ENCODE results near the gene PHF8. TPM values are rescaled to one million over a fixed set of nuclear protein-coding genes. Genes with fewer than 3 reads are reported as not detected.

Gene PHF8
- total RNA-seq, 1 donor: 18.1 TPM

GRCh38 chrX:54063361-54063760 is 19.1 kb upstream of the PHF8 start:
- no peaks in the 10 kb centered on the region for H3K27me3 ChIP-seq (ENCODE audit: insufficient read depth, low read length)
- H3K4me2 ChIP-seq (ENCODE audit: insufficient read depth, low read length): no peak overlapping the region
- no peaks in the 10 kb centered on the region for H3K36me3 ChIP-seq (ENCODE audit: insufficient read depth, low read length)
- H3K79me2 ChIP-seq (ENCODE audit: insufficient read depth, low read length): no peaks in the 10 kb centered on the region
- no peak overlapping the region for H2AFZ ChIP-seq (ENCODE audit: low read length)
- H4K20me1 ChIP-seq (ENCODE audit: insufficient read depth, low read length): no peaks in the 10 kb centered on the region
- H3K27ac ChIP-seq (ENCODE audit: low read depth, low read length): no peak overlapping the region
- TF ChIP-seq CTCF (IDR thresholded peaks at IDR 0.05; ENCODE audit: extremely low read depth, low read depth, low read length): no peak
- H3K9me3 ChIP-seq (ENCODE audit: low read depth, low read length): no peaks in the 10 kb centered on the region
- H3K4me1 ChIP-seq (ENCODE audit: insufficient read depth, low read length): no peaks in the 10 kb centered on the region
- no peak overlapping the region for H3K4me3 ChIP-seq (ENCODE audit: insufficient read depth, low read length)
- DNase-seq (ENCODE audit: insufficient read length, low spot score, missing footprints): no peak

- H4K20me1 ChIP-seq (ENCODE audit: insufficient read depth, low read length): no peaks in the 10 kb centered on the region
Measured at GRCh38 chrX:54049801-54050200, 5.5 kb upstream of the PHF8 start.

GRCh38 chrX:54048412-54048811 is 4.1 kb upstream of the PHF8 start:
- TF ChIP-seq CTCF (IDR thresholded peaks at IDR 0.05; ENCODE audit: extremely low read depth, low read depth, low read length): no peak
- no peak for DNase-seq (ENCODE audit: insufficient read length, low spot score, missing footprints)
- Histone ChIP-seq H3K27me3 (ENCODE audit: insufficient read depth, low read length) (no peaks in the 10 kb centered on the region), H2AFZ (ENCODE audit: low read length) (no peak overlapping the region), H3K4me3 (ENCODE audit: insufficient read depth, low read length) (no peak overlapping the region), H3K36me3 (ENCODE audit: insufficient read depth, low read length) (no peaks in the 10 kb centered on the region), H3K27ac (ENCODE audit: low read depth, low read length) (no peak overlapping the region), H3K4me2 (ENCODE audit: insufficient read depth, low read length) (no peak overlapping the region), H3K9me3 (ENCODE audit: low read depth, low read length) (no peaks in the 10 kb centered on the region), H3K4me1 (ENCODE audit: insufficient read depth, low read length) (peaks cover 3% of the 10 kb centered on the region), H3K79me2 (ENCODE audit: insufficient read depth, low read length) (peaks cover 4% of the 10 kb centered on the region), H4K20me1 (ENCODE audit: insufficient read depth, low read length) (no peaks in the 10 kb centered on the region)

More at GRCh38 chrX:54049801-54050200, 5.5 kb upstream of the PHF8 start:
- H3K36me3 ChIP-seq (ENCODE audit: insufficient read depth, low read length): no peaks in the 10 kb centered on the region
- H3K27me3 ChIP-seq (ENCODE audit: insufficient read depth, low read length): no peaks in the 10 kb centered on the region
- no peak overlapping the region for H3K4me2 ChIP-seq (ENCODE audit: insufficient read depth, low read length)
- no peak for DNase-seq (ENCODE audit: insufficient read length, low spot score, missing footprints)
- peaks cover 3% of the 10 kb centered on the region for H3K4me1 ChIP-seq (ENCODE audit: insufficient read depth, low read length)
- no peaks in the 10 kb centered on the region for H3K9me3 ChIP-seq (ENCODE audit: low read depth, low read length)
- no peak overlapping the region for H3K4me3 ChIP-seq (ENCODE audit: insufficient read depth, low read length)
- H3K27ac ChIP-seq (ENCODE audit: low read depth, low read length): no peak overlapping the region
- no peak overlapping the region for H2AFZ ChIP-seq (ENCODE audit: low read length)
- no peaks in the 10 kb centered on the region for H3K79me2 ChIP-seq (ENCODE audit: insufficient read depth, low read length)
- TF ChIP-seq CTCF (IDR thresholded peaks at IDR 0.05; ENCODE audit: extremely low read depth, low read depth, low read length): no peak

DNA sequence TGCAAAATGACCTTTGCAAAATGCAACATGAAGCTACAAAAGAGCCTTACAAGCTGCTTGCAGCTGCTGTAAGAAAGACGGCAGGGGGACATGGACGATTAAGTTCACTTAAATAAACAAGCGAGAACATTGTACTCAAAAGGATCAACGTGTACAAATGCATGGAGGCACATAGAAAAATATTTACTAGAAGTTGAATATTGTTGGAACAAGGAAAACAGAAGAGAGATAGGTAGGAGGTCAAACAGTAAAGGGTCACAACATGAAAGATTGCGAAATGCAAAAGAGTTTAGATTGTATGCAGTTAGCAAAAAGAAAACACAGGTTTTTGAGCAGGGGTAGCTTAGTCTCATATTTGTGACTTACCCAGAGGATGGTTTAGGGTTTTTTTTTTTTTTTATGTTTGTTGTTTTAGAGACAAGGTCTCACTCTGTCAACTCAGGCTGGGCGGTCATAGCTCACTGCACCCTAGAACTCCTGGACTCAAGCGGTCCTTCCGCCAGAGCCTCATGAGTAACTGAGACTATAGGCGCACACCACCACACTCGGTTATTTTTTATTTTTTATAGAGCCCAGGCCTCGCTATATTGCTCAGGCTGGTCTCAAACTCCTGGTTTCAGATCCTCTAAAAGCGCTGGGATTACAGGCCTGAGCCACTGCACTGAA is 1.4 kb upstream of the PHF8 start:
- no peak overlapping the region for H3K4me3 ChIP-seq (ENCODE audit: insufficient read depth, low read length)

More for the DNA sequence above, 1.4 kb upstream of the PHF8 start:
- TF ChIP-seq CTCF (IDR thresholded peaks at IDR 0.05; ENCODE audit: extremely low read depth, low read depth, low read length): no peak
- Histone ChIP-seq H3K9me3 (ENCODE audit: low read depth, low read length) (no peaks in the 10 kb centered on the region), H3K4me2 (ENCODE audit: insufficient read depth, low read length) (no peak overlapping the region), H3K4me1 (ENCODE audit: insufficient read depth, low read length) (peaks cover 3% of the 10 kb centered on the region), H3K36me3 (ENCODE audit: insufficient read depth, low read length) (peaks cover 1% of the 10 kb centered on the region), H3K27me3 (ENCODE audit: insufficient read depth, low read length) (no peaks in the 10 kb centered on the region), H3K27ac (ENCODE audit: low read depth, low read length) (no peak overlapping the region), H4K20me1 (ENCODE audit: insufficient read depth, low read length) (no peaks in the 10 kb centered on the region), H3K79me2 (ENCODE audit: insufficient read depth, low read length) (peaks cover 8% of the 10 kb centered on the region), H2AFZ (ENCODE audit: low read length) (no peak overlapping the region)
- no peak for DNase-seq (ENCODE audit: insufficient read length, low spot score, missing footprints)

All from osteoblast (primary cell).